Calu3 (cell line): ENCODE measurements around the gene KRTAP21-2. TPM values are rescaled to one million over a fixed set of nuclear protein-coding genes. Genes with fewer than 3 reads are reported as not detected.

Experiments
- BruUV-seq: library from RNA; stranded (reverse); fragments of 400-500 nt; replicated peaks from 2 replicates; lab custom pipeline; 2021; lab: Mats Ljungman, UMichigan
- CTCF ChIA-PET: fragments of 300-600 bp; sonication (Branson Sonifier 250); formaldehyde crosslinking; loops from one replicate; lab custom pipeline; 2022; ENCODE audit warnings: antibody characterized with exemption; lab: Charles Lee
- DNase-seq: peaks from one replicate; pipeline ENCODE4 v3.0.0; 2022
- H3K27ac Mint-ChIP-seq: one replicate; pipeline ENCODE4 v1.8.0; 2022; ENCODE audit warnings: mixed read lengths; ENCODE audit not compliant: unreplicated experiment
- H3K27me3 Mint-ChIP-seq: one replicate; pipeline ENCODE4 v1.8.0; 2022; ENCODE audit warnings: mixed read lengths; ENCODE audit not compliant: unreplicated experiment
- H3K36me3 Mint-ChIP-seq: one replicate; pipeline ENCODE4 v1.8.0; 2022; ENCODE audit warnings: mild to moderate bottlenecking, moderate library complexity, mixed read lengths; ENCODE audit not compliant: insufficient read depth, unreplicated experiment
- H3K4me1 Mint-ChIP-seq: one replicate; pipeline ENCODE4 v1.8.0; 2022; ENCODE audit warnings: mild to moderate bottlenecking, low read depth, mixed read lengths; ENCODE audit not compliant: unreplicated experiment
- H3K4me3 Mint-ChIP-seq: one replicate; pipeline ENCODE4 v1.8.0; 2022; ENCODE audit warnings: mild to moderate bottlenecking, low read depth, moderate library complexity, mixed read lengths; ENCODE audit not compliant: unreplicated experiment
- H3K9me3 Mint-ChIP-seq: one replicate; pipeline ENCODE4 v1.8.0; 2022; ENCODE audit warnings: low read depth, mixed read lengths; ENCODE audit not compliant: unreplicated experiment
- CTCF ChIP-seq: fragments of 200-600 bp; IDR thresholded peaks from one replicate; pipeline ENCODE4 v1.8.0; 2022; ENCODE audit warnings: antibody characterized with exemption; ENCODE audit not compliant: unreplicated experiment
- intact Hi-C: fragments of 100-400 bp; cut with micrococcal nuclease; formaldehyde crosslinking; loops from one replicate; pipeline ENCODE4 v1.10.0; 2022; ENCODE audit not compliant: unreplicated experiment
- total RNA-seq: library from RNA; stranded (reverse); gene quantifications from 2 replicates; pipeline ENCODE4 v1.2.3, GENCODE V29; 2022

KRTAP21-2 gene
- total RNA-seq, 1 experiment from 2014 or later, result not detected

GRCh38 chr21:30714946-30715345 is 32.1 kb downstream of the KRTAP21-2 start:
- no peak for TF ChIP-seq CTCF
- CTCF ChIA-PET, result no interaction called here
- H3K27me3 Mint-ChIP-seq, result no peaks in the 10 kb centered on the region
- H3K27ac Mint-ChIP-seq, result no peak overlapping the region
- H3K4me1 Mint-ChIP-seq, result no peaks in the 10 kb centered on the region
- no peak for DNase-seq
- peaks cover 10% of the 10 kb centered on the region for H3K9me3 Mint-ChIP-seq
- no TSS peak for BruUV-seq
- H3K36me3 Mint-ChIP-seq, result no peaks in the 10 kb centered on the region
- intact Hi-C loops, result no loop called here
- H3K4me3 Mint-ChIP-seq, result no peak overlapping the region

DNA sequence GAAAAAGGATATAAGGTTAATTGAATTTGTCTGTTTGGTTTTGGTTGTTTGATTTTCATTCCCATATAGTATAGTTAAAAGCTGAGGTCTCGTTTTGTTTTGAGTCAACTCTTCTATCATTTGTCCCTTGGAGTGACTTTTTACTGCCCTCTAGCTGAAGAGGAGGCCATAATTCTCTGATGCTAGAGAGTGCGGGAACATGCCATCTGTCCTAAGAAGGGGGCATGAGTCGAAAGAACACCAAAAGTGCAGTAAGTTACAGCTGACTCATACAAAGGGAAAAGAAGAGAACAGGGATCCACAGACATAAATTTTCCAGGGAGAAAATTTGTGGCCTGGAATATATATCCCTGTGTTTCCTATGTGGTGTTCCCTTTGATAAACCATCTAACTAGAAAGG is 32.6 kb downstream of the KRTAP21-2 start:
- DNase-seq, result no peak
- CTCF ChIA-PET, result no interaction called here
- Mint-ChIP-seq H3K4me1 (no peaks in the 10 kb centered on the region), H3K4me3 (no peak overlapping the region), H3K27me3 (no peaks in the 10 kb centered on the region), H3K9me3 (peaks cover 10% of the 10 kb centered on the region), H3K36me3 (no peaks in the 10 kb centered on the region), H3K27ac (no peak overlapping the region)
- no peak for TF ChIP-seq CTCF
- intact Hi-C loops, result no loop called here
- BruUV-seq, result no TSS peak

DNA sequence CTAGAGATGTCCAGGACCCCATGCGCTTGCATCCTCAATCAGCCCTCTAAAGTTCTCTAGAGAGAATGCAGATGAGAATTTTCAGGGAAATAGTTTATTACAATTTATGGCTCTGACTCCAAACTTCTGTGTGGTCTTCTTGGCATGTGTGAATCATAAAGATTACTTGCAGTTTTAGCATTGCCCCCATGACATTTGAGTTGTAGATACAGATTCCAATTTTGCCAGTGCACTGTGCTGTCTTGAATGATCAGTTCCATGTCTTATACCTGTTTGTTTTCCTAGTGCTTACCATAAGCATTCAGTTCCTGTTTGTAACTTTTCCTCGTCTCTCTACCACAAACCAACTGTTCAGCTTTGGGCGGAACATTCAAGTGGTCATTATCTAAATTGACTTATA is 33.3 kb downstream of the KRTAP21-2 start:
- Mint-ChIP-seq H3K4me3 (no peak overlapping the region), H3K4me1 (no peaks in the 10 kb centered on the region), H3K27ac (no peak overlapping the region), H3K27me3 (no peaks in the 10 kb centered on the region), H3K9me3 (peaks cover 10% of the 10 kb centered on the region), H3K36me3 (no peaks in the 10 kb centered on the region)
- intact Hi-C loops, result no loop called here
- TF ChIP-seq CTCF, result no peak
- DNase-seq, result no peak
- no TSS peak for BruUV-seq
- CTCF ChIA-PET, result no interaction called here

GRCh38 chr21:30710499-30710898 is 36.6 kb downstream of the KRTAP21-2 start:
- H3K9me3 Mint-ChIP-seq, result peaks cover 6% of the 10 kb centered on the region
- no peak for TF ChIP-seq CTCF
- BruUV-seq, result no TSS peak
- no peak overlapping the region for H3K4me3 Mint-ChIP-seq
- intact Hi-C loops, result no loop called here
- no peaks in the 10 kb centered on the region for H3K27me3 Mint-ChIP-seq
- no peaks in the 10 kb centered on the region for H3K4me1 Mint-ChIP-seq
- CTCF ChIA-PET, result no interaction called here
- no peak overlapping the region for H3K27ac Mint-ChIP-seq
- no peak for DNase-seq
- H3K36me3 Mint-ChIP-seq, result no peaks in the 10 kb centered on the region
